ENCODE measurements around the gene ITGAX.

GRCh38 chr16:31397096-31397660, 42.2 kb downstream of the ITGAX start:
- TF ChIP-seq CTCF (IDR thresholded peaks at IDR 0.05) (no peak), EP300 (IDR thresholded peaks at IDR 0.05) (no peak)

Data from tibial nerve (tissue), 4 donors.